Panc1 (cell line): ENCODE results near the gene NUPR1.

ENCODE experiments used
- CTCF ChIP-seq: fragments of 450-650 bp; IDR thresholded peaks from 2 replicates; pipeline ENCODE4 v1.5.1; 2017; ENCODE audit warnings: mild to moderate bottlenecking
- POLR2AphosphoS5 ChIP-seq: IDR thresholded peaks from 2 replicates; pipeline ENCODE4 v1.6.1; 2012; ENCODE audit warnings: mild to moderate bottlenecking, low read depth, low read length, moderate library complexity
- SIN3A ChIP-seq: IDR thresholded peaks from 2 replicates; pipeline ENCODE4 v1.6.1; 2012; ENCODE audit warnings: low read depth, mild to moderate bottlenecking, low read length, moderate library complexity, borderline replicate concordance; ENCODE audit not compliant: insufficient read depth
- TCF7L2 ChIP-seq: IDR thresholded peaks from 2 replicates; pipeline ENCODE4 v1.6.1; 2011; ENCODE audit warnings: mild to moderate bottlenecking, low read depth, low read length, inconsistent platforms

- TF ChIP-seq POLR2AphosphoS5, result no peak
- TF ChIP-seq CTCF, result no peak
- no peak for TF ChIP-seq SIN3A
- TF ChIP-seq TCF7L2, result no peak
Measured at GRCh38 chr16:28502290-28502689, 36.5 kb downstream of the NUPR1 start.
